ENCODE measurements around the gene SHISA6. TPM values are rescaled to one million over a fixed set of nuclear protein-coding genes. Genes with fewer than 3 reads are reported as not detected.

SHISA6 gene
- total and polyA plus RNA-seq, 11 donors = 0.16 to 1.0 (median 0.29) TPM

DNA sequence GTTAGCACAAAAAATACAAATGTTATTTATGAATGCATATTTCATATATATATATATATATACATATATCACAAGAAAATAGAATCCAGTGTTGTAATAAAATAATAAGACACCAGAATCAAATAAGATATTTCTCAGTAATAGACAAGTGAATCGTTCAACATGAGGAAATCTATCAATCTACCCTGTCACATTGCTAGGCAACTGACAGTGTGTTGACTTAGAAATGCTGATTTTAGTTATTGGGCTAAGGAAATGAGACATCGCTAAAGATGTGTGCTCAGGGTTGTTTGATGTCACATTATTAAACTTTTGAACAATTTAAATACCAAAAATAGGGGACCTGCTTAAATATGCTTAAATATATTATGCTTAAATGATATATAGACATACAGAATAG lies 307.4 kb downstream of the SHISA6 start:
- H3K27me3 ChIP-seq = no peaks in the 10 kb centered on the region
- no peak for TF ChIP-seq CTCF (IDR thresholded peaks at IDR 0.05)
- TF ChIP-seq POLR2A (IDR thresholded peaks at IDR 0.05) = no peak
- intact Hi-C loops (cut with DNase I) = no loop called here
- WGBS, 4 donors = 69 to 88% (median 80%) methylated on average over 2 of the region's 2 CpGs
- no peak for ATAC-seq
- DNase-seq = no peak
- no peaks in the 10 kb centered on the region for H3K4me1 ChIP-seq
- no peaks in the 10 kb centered on the region for H3K36me3 ChIP-seq
- H3K9me3 ChIP-seq = peaks cover 0 to 4% (median 0%) of the 10 kb centered on the region in 12 donors
- H3K4me3 ChIP-seq = no peak overlapping the region
- H3K27ac ChIP-seq = no peak overlapping the region

DNA sequence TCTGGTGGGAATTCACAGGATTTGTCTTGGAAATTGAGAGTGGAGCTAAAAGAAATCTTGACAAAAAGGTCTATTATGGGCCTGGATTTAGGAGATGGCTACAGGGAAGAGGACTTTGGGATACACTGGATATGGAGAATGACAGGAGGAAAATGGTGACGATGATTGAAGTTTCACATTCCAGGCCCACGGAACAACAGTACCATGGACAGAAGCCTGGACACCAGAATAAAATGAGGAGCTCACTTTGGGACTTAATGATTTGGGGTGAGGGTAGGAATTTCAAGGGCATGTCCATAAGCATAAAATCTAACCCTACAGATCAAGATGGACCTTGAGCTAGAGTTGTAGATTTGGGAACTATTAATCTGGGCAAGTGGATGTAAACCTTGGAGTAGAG lies 309.4 kb downstream of the SHISA6 start:
- Histone ChIP-seq H3K27ac (no peak overlapping the region), H3K27me3 (peaks cover 0 to 2% (median 0%) of the 10 kb centered on the region in 9 donors), H3K4me3 (no peak overlapping the region), H3K4me1 (no peaks in the 10 kb centered on the region), H3K9me3 (no peaks in the 10 kb centered on the region), H3K36me3 (no peaks in the 10 kb centered on the region)
- intact Hi-C loops (cut with DNase I) = no loop called here
- DNase-seq (no peak), ATAC-seq (no peak)
- no peak for TF ChIP-seq POLR2A (IDR thresholded peaks at IDR 0.05)
- no peak for TF ChIP-seq CTCF (IDR thresholded peaks at IDR 0.05)
- WGBS, 4 donors = 81 to 86% (median 85%) methylated on average over 2 of the region's 2 CpGs

DNA sequence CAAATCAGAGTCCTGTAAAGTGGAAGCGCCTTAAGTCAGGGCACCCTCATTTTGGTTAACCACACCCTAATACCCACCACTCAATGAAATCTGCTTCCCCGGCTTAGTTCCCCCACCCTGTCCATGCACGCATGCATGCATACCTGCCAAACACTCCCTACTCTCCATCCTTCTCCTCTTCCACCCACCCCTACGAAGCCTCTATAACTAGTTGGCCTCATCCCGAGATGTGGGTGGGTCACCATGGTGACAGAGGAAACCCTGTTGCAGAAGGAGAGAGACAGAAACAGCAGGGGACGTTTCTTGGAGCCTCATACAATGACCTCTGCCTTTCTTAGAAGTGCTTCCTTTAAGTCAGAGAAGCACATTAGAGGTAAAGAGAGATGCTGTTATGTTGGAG lies 310.4 kb downstream of the SHISA6 start:
- H3K36me3 ChIP-seq = no peaks in the 10 kb centered on the region
- no peaks in the 10 kb centered on the region for H3K4me1 ChIP-seq
- 50 to 66% (median 61%) methylated on average over 6 of the region's 6 CpGs for WGBS, 4 donors
- DNase-seq (no peak), ATAC-seq (no peak)
- no peaks in the 10 kb centered on the region for H3K9me3 ChIP-seq
- intact Hi-C loops (cut with DNase I) = no loop called here
- H3K27me3 ChIP-seq = peaks cover 0 to 6% (median 0%) of the 10 kb centered on the region in 9 donors
- no peak overlapping the region for H3K27ac ChIP-seq
- TF ChIP-seq CTCF (IDR thresholded peaks at IDR 0.05) (no peak), POLR2A (IDR thresholded peaks at IDR 0.05) (no peak)
- no peak overlapping the region for H3K4me3 ChIP-seq

- no peak for ATAC-seq
These were observed 312.1 kb downstream of the SHISA6 start for GRCh38 chr17:11553135-11553534.

More at GRCh38 chr17:11553135-11553534, 312.1 kb downstream of the SHISA6 start:
- no peaks in the 10 kb centered on the region for H3K9me3 ChIP-seq
- H3K36me3 ChIP-seq = no peaks in the 10 kb centered on the region
- intact Hi-C loops (cut with DNase I) = no loop called here
- H3K27me3 ChIP-seq = peaks cover 0 to 6% (median 0%) of the 10 kb centered on the region in 9 donors
- DNase-seq = no peak
- H3K4me3 ChIP-seq = no peak overlapping the region
- no peak for TF ChIP-seq POLR2A (IDR thresholded peaks at IDR 0.05)
- TF ChIP-seq CTCF (IDR thresholded peaks at IDR 0.05) = no peak
- H3K4me1 ChIP-seq = no peaks in the 10 kb centered on the region
- no peak overlapping the region for H3K27ac ChIP-seq
- 35 to 69% (median 66%) methylated on average over 1 of the region's 1 CpG for WGBS, 4 donors

Data from heart left ventricle (tissue), 16 donors.